Activated CD8-positive, alpha-beta memory T cell treated with anti-CD3 and anti-CD28 coated beads, Interleukin-2, amount 10 ng/mL, durations not matched to agents 7 days and 5 days (primary cell): ENCODE measurements around the gene PTTG1. TPM values are rescaled to one million over a fixed set of nuclear protein-coding genes. Genes with fewer than 3 reads are reported as not detected.
"Not testable (repeated sequence)": the region's sequence is repeated elsewhere in the genome, so short reads cannot be mapped to it uniquely, and the experiment has no call there.

Experiments used
- ATAC-seq: fragments of 150-1000 bp; cut with Tn5 transposase; one replicate; pipeline ENCODE4 v1.10.0; 2021; ENCODE audit warnings: moderate library complexity
- CTCF ChIA-PET: fragments of 350-600 bp; sonication (Branson Sonifier 250); formaldehyde crosslinking; loops from one replicate; lab custom pipeline; 2021; ENCODE audit warnings: antibody characterized with exemption; lab: Charles Lee
- DNase-seq: peaks from one replicate; pipeline ENCODE4 v3.0.0-alpha.2; 2020
- H3K27ac Mint-ChIP-seq: one replicate; pipeline ENCODE4 v1.8.0; 2021; ENCODE audit warnings: mild to moderate bottlenecking, mixed read lengths
- H3K27me3 Mint-ChIP-seq: one replicate; pipeline ENCODE4 v1.8.0; 2021; ENCODE audit warnings: mixed read lengths
- H3K36me3 Mint-ChIP-seq: one replicate; pipeline ENCODE4 v1.8.0; 2021; ENCODE audit warnings: mild to moderate bottlenecking, mixed read lengths
- H3K4me1 Mint-ChIP-seq: one replicate; pipeline ENCODE4 v1.8.0; 2021; ENCODE audit warnings: mixed read lengths
- H3K4me3 Mint-ChIP-seq: one replicate; pipeline ENCODE4 v1.8.0; 2021; ENCODE audit warnings: mild to moderate bottlenecking, moderate library complexity, mixed read lengths
- H3K9me3 Mint-ChIP-seq: one replicate; pipeline ENCODE4 v1.8.0; 2022; ENCODE audit warnings: low read depth, mixed read lengths
- total RNA-seq, 2 experiments: library from RNA; stranded (reverse); gene quantifications; one replicate each; pipeline ENCODE4 v1.2.3, GENCODE V29; 2021

The PTTG1 gene
- total RNA-seq, 2 experiments from 2014 or later = 204 to 212 TPM

GRCh38 chr5:160435532-160435931, 13.9 kb downstream of the PTTG1 start:
- Mint-ChIP-seq H3K4me1 (peaks cover 23% of the 10 kb centered on the region), H3K27ac (no peak overlapping the region), H3K4me3 (no peak overlapping the region), H3K36me3 (peaks cover 3% of the 10 kb centered on the region), H3K27me3 (peaks cover 4% of the 10 kb centered on the region), H3K9me3 (no peaks in the 10 kb centered on the region)
- CTCF ChIA-PET = no interaction called here
- ATAC-seq (no peak), DNase-seq (no peak)

GRCh38 chr5:160436017-160436416, 14.4 kb downstream of the PTTG1 start:
- DNase-seq (no peak), ATAC-seq (no peak)
- Mint-ChIP-seq H3K4me3 (no peak overlapping the region), H3K36me3 (peaks cover 3% of the 10 kb centered on the region), H3K9me3 (no peaks in the 10 kb centered on the region), H3K4me1 (peaks cover 27% of the 10 kb centered on the region), H3K27me3 (peaks cover 4% of the 10 kb centered on the region), H3K27ac (no peak overlapping the region)
- CTCF ChIA-PET = no interaction called here

- not testable (repeated sequence) for H3K4me3 Mint-ChIP-seq, ATAC-seq, DNase-seq, H3K36me3 Mint-ChIP-seq, H3K27ac Mint-ChIP-seq, H3K9me3 Mint-ChIP-seq, H3K27me3 Mint-ChIP-seq
- CTCF ChIA-PET = interaction anchor here (1.0 to 5.9 kb wide), 3 partner anchors 10 to 31 kb away, joined by 3 to 172 read pairs (median 66); no protein-coding TSS in a partner anchor
- peaks cover 34% of the 10 kb centered on the region for H3K4me1 Mint-ChIP-seq
Measured at GRCh38 chr5:160436661-160437060, 15.0 kb downstream of the PTTG1 start.

GRCh38 chr5:160437271-160437670, 15.6 kb downstream of the PTTG1 start:
- ATAC-seq (no peak), DNase-seq (no peak)
- no peak overlapping the region for H3K4me3 Mint-ChIP-seq
- CTCF ChIA-PET = interaction anchor here (1.0 to 6.2 kb wide), 13 partner anchors 9 to 350 kb away, joined by 3 to 172 read pairs (median 30); partner anchors contain the start of genes FAM200C, PTTG1 and SLU7
- no peaks in the 10 kb centered on the region for H3K9me3 Mint-ChIP-seq
- no peaks in the 10 kb centered on the region for H3K36me3 Mint-ChIP-seq
- peaks cover 36% of the 10 kb centered on the region for H3K4me1 Mint-ChIP-seq
- H3K27ac Mint-ChIP-seq = no peak overlapping the region
- H3K27me3 Mint-ChIP-seq = peaks cover 4% of the 10 kb centered on the region

GRCh38 chr5:160438316-160439204, 16.9 kb downstream of the PTTG1 start:
- peak; percentile 80 for DNase-seq
- no peaks in the 10 kb centered on the region for H3K9me3 Mint-ChIP-seq

GRCh38 chr5:160439205-160439600, 17.5 kb downstream of the PTTG1 start:
- CTCF ChIA-PET = interaction anchor here (1.0 to 6.2 kb wide), 25 partner anchors 8 to 1109 kb away, joined by 3 to 172 read pairs (median 13); partner anchors contain the start of genes FAM200C, PTTG1 and SLU7
- Mint-ChIP-seq H3K36me3 (no peaks in the 10 kb centered on the region), H3K27ac (peak overlapping the region; percentile 92), H3K9me3 (no peaks in the 10 kb centered on the region), H3K4me3 (peak overlapping the region; percentile 87), H3K27me3 (peaks cover 4% of the 10 kb centered on the region), H3K4me1 (peaks cover 44% of the 10 kb centered on the region)
- ATAC-seq = peak; percentile 85
- DNase-seq = peak; percentile 94

More at GRCh38 chr5:160438316-160439204, 16.9 kb downstream of the PTTG1 start:
- H3K27ac Mint-ChIP-seq = peak overlapping the region; percentile 92
- peak overlapping the region; percentile 87 for H3K4me3 Mint-ChIP-seq
- H3K4me1 Mint-ChIP-seq = peaks cover 46% of the 10 kb centered on the region
- ATAC-seq = peak; percentile 74
- peaks cover 4% of the 10 kb centered on the region for H3K27me3 Mint-ChIP-seq
- no peaks in the 10 kb centered on the region for H3K36me3 Mint-ChIP-seq
- CTCF ChIA-PET = interaction anchor here (0.7 to 6.2 kb wide), 31 partner anchors 9 to 1110 kb away, joined by 3 to 172 read pairs (median 8); partner anchors contain the start of genes FAM200C, PTTG1 and SLU7

- peak overlapping the region; percentile 32 for H3K27ac Mint-ChIP-seq
- ATAC-seq = no peak
- no peak for DNase-seq
- H3K4me3 Mint-ChIP-seq = no peak overlapping the region
- peaks cover 49% of the 10 kb centered on the region for H3K4me1 Mint-ChIP-seq
- no peaks in the 10 kb centered on the region for H3K27me3 Mint-ChIP-seq
- peaks cover 4% of the 10 kb centered on the region for H3K36me3 Mint-ChIP-seq
- CTCF ChIA-PET = interaction anchor here (1.3 to 6.2 kb wide), 5 partner anchors 15 to 66 kb away, joined by 4 to 172 read pairs (median 106); partner anchors contain the start of gene PTTG1
- H3K9me3 Mint-ChIP-seq = no peaks in the 10 kb centered on the region
Measured at GRCh38 chr5:160441311-160441781, 19.7 kb downstream of the PTTG1 start.

GRCh38 chr5:160442824-160443431, 21.3 kb downstream of the PTTG1 start:
- Mint-ChIP-seq H3K27me3 (no peaks in the 10 kb centered on the region), H3K9me3 (no peaks in the 10 kb centered on the region), H3K4me3 (no peak overlapping the region), H3K27ac (no peak overlapping the region), H3K36me3 (peaks cover 4% of the 10 kb centered on the region), H3K4me1 (peaks cover 47% of the 10 kb centered on the region)
- CTCF ChIA-PET = interaction anchor here (1.2 to 6.2 kb wide), 3 partner anchors 24 to 64 kb away, joined by 4 to 172 read pairs (median 106); no protein-coding TSS in a partner anchor
- ATAC-seq (no peak), DNase-seq (no peak)

- H3K4me1 Mint-ChIP-seq = peaks cover 37% of the 10 kb centered on the region
Measured at GRCh38 chr5:160444407-160444806, 22.8 kb downstream of the PTTG1 start.

GRCh38 chr5:160445132-160445531, 23.5 kb downstream of the PTTG1 start:
- CTCF ChIA-PET = no interaction called here
- no peak overlapping the region for H3K4me3 Mint-ChIP-seq
- peaks cover 2% of the 10 kb centered on the region for H3K9me3 Mint-ChIP-seq
- DNase-seq = no peak
- no peak overlapping the region for H3K27ac Mint-ChIP-seq
- H3K36me3 Mint-ChIP-seq = peaks cover 10% of the 10 kb centered on the region
- H3K27me3 Mint-ChIP-seq = no peaks in the 10 kb centered on the region
- ATAC-seq = no peak
- peaks cover 35% of the 10 kb centered on the region for H3K4me1 Mint-ChIP-seq

More at GRCh38 chr5:160444407-160444806, 22.8 kb downstream of the PTTG1 start:
- DNase-seq (no peak), ATAC-seq (no peak)
- H3K9me3 Mint-ChIP-seq = no peaks in the 10 kb centered on the region
- H3K36me3 Mint-ChIP-seq = peaks cover 4% of the 10 kb centered on the region
- H3K27ac Mint-ChIP-seq = no peak overlapping the region
- H3K4me3 Mint-ChIP-seq = no peak overlapping the region
- CTCF ChIA-PET = no interaction called here
- no peaks in the 10 kb centered on the region for H3K27me3 Mint-ChIP-seq

- Mint-ChIP-seq H3K4me3 (no peak overlapping the region), H3K9me3 (peaks cover 2% of the 10 kb centered on the region), H3K36me3 (peaks cover 10% of the 10 kb centered on the region), H3K27ac (no peak overlapping the region), H3K4me1 (peaks cover 35% of the 10 kb centered on the region), H3K27me3 (no peaks in the 10 kb centered on the region)
- ATAC-seq (no peak), DNase-seq (no peak)
- CTCF ChIA-PET = interaction anchor here (1.4 kb wide), 1 partner anchor 22 kb away, joined by 3 read pairs; no protein-coding TSS in a partner anchor
Measured at GRCh38 chr5:160445751-160446150, 24.1 kb downstream of the PTTG1 start.

GRCh38 chr5:160448886-160449285, 27.2 kb downstream of the PTTG1 start:
- CTCF ChIA-PET = interaction anchor here (1.1 kb wide), 1 partner anchor 10 kb away, joined by 8 read pairs; no protein-coding TSS in a partner anchor
- peaks cover 14% of the 10 kb centered on the region for H3K4me1 Mint-ChIP-seq
- no peak overlapping the region for H3K4me3 Mint-ChIP-seq
- peaks cover 2% of the 10 kb centered on the region for H3K9me3 Mint-ChIP-seq
- ATAC-seq = no peak
- DNase-seq = no peak
- H3K27me3 Mint-ChIP-seq = peaks cover 4% of the 10 kb centered on the region
- no peak overlapping the region for H3K27ac Mint-ChIP-seq
- peaks cover 10% of the 10 kb centered on the region for H3K36me3 Mint-ChIP-seq

- H3K27ac Mint-ChIP-seq = no peak overlapping the region
- H3K36me3 Mint-ChIP-seq = peaks cover 9% of the 10 kb centered on the region
- no peak overlapping the region for H3K4me3 Mint-ChIP-seq
- CTCF ChIA-PET = interaction anchor here (1.1 kb wide), 1 partner anchor 11 kb away, joined by 8 read pairs; no protein-coding TSS in a partner anchor
- DNase-seq (no peak), ATAC-seq (no peak)
- peaks cover 13% of the 10 kb centered on the region for H3K4me1 Mint-ChIP-seq
- H3K27me3 Mint-ChIP-seq = peaks cover 7% of the 10 kb centered on the region
- H3K9me3 Mint-ChIP-seq = peaks cover 2% of the 10 kb centered on the region
Measured at GRCh38 chr5:160449458-160449857, 27.8 kb downstream of the PTTG1 start.
